OCI-LY3 (cell line): ENCODE results near the gene FLYWCH1.

Experiments
- EZH2phosphoT487 ChIP-seq: fragments of 200-600 bp; shearing (Covaris generic); IDR thresholded peaks from 2 replicates; pipeline ENCODE4 v1.6.1; 2018; ENCODE audit warnings: antibody characterized with exemption, mixed run types, low read depth
- TF ChIP-seq, protein P1 (sequence below): fragments of 200-600, 300-600 bp; sonication (generic); IDR thresholded peaks from 2 replicates; pipeline ENCODE4 v1.5.1; 2014; ENCODE audit warnings: antibody characterized with exemption, low read length, low read depth

DNA sequence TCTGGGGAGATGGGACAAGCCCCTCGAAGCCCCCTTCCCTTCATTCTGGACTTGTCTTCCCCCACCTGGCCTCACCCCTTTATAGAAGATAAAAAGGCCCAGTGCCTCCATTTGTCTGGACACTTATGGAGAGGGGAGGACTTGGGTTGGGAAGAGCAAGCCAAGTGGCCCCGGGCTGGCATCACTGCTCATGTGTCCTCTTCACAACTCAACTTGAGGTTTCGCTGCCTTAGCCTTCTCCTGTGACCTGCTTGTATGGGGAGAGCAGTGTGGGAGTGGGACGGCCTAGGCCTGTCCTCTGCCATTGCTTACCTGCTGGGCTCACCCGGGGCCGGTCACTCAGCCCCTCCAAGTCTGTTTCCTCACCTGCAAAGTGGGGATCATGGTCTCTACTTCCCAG lies 58.8 kb downstream of the FLYWCH1 start:
- TF ChIP-seq, protein P1, sequence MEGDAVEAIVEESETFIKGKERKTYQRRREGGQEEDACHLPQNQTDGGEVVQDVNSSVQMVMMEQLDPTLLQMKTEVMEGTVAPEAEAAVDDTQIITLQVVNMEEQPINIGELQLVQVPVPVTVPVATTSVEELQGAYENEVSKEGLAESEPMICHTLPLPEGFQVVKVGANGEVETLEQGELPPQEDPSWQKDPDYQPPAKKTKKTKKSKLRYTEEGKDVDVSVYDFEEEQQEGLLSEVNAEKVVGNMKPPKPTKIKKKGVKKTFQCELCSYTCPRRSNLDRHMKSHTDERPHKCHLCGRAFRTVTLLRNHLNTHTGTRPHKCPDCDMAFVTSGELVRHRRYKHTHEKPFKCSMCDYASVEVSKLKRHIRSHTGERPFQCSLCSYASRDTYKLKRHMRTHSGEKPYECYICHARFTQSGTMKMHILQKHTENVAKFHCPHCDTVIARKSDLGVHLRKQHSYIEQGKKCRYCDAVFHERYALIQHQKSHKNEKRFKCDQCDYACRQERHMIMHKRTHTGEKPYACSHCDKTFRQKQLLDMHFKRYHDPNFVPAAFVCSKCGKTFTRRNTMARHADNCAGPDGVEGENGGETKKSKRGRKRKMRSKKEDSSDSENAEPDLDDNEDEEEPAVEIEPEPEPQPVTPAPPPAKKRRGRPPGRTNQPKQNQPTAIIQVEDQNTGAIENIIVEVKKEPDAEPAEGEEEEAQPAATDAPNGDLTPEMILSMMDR, result no peak
- TF ChIP-seq EZH2phosphoT487, result no peak
